ENCODE measurements around the gene MAP2K5. TPM values are rescaled to one million over a fixed set of nuclear protein-coding genes. Genes with fewer than 3 reads are reported as not detected.

The MAP2K5 gene
- total RNA-seq, 1 donor from 2014 or later = 11.6 TPM

DNA sequence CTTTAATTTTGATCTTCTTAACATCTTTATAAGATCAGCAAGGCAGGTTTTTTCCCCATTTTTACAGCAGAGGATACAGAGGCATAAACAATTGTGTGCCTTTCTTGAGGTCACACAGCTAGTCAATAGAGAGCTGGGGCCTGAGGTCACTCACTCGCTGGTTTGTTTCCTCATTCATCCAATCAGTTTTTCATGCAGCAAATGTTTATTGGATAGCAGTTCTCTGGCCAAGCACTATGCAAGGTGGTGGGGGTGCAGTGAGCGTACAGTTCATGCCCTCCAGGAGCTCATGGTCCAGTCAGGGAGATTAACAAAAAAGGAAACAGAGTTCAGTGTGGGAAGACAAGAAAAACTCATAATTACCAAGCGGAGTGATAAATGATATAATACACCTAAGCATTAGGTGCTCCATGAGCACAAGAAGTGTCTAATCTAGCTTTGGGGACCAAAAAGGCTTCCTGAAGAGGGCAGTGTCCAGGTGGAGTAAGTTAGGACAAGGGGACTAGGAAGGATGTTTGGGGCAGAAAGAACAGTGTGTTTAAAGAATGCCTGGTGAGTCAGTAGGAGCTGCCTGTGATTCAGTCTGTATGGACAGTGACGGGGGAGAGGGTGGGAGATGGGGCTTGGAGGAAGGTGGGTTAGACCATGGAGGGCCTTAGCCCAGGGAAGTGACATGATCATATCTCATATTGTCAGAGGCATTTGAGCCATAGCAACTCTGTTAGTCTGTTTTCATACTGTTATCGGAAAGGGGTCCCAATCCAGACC is 29.3 kb downstream of the MAP2K5 start:
- Histone ChIP-seq H3K4me3 (ENCODE audit: insufficient read depth, low read depth, low read length) (no peak overlapping the region), H3K27ac (ENCODE audit: low read depth, low read length) (no peak overlapping the region), H3K9me3 (ENCODE audit: insufficient read depth, low read depth, low read length) (no peaks in the 10 kb centered on the region), H3K36me3 (ENCODE audit: insufficient read depth, low read length) (no peaks in the 10 kb centered on the region), H2AFZ (ENCODE audit: low read depth, low read length) (no peak overlapping the region), H4K20me1 (ENCODE audit: insufficient read depth, low read length) (peaks cover 6% of the 10 kb centered on the region), H3K4me1 (ENCODE audit: insufficient read depth, low read length) (no peaks in the 10 kb centered on the region), H3K27me3 (ENCODE audit: insufficient read depth, low read length) (no peaks in the 10 kb centered on the region), H3K79me2 (ENCODE audit: insufficient read depth, low read length) (no peaks in the 10 kb centered on the region), H3K9ac (ENCODE audit: low read length) (no peak overlapping the region), H3K4me2 (ENCODE audit: low read length) (no peak overlapping the region)
- TF ChIP-seq CTCF (IDR thresholded peaks at IDR 0.05; ENCODE audit: insufficient read depth, low read depth, low read length) = no peak
- no peak for TF ChIP-seq EZH2 (IDR thresholded peaks at IDR 0.05; ENCODE audit: insufficient read depth, low read length)
- DNase-seq (ENCODE audit: low read depth) (no peak), FAIRE-seq (no peak)
- no peak overlapping the region for H3K27ac Mint-ChIP-seq (ENCODE audit: unreplicated experiment)
- no peaks in the 10 kb centered on the region for H3K9me3 Mint-ChIP-seq (ENCODE audit: unreplicated experiment)
- H3K36me3 Mint-ChIP-seq (ENCODE audit: low read depth, unreplicated experiment) = no peaks in the 10 kb centered on the region
- peaks cover 18% of the 10 kb centered on the region for H3K4me1 Mint-ChIP-seq (ENCODE audit: low read depth, unreplicated experiment)
- H3K4me3 Mint-ChIP-seq (ENCODE audit: unreplicated experiment) = no peak overlapping the region
- no peaks in the 10 kb centered on the region for H3K27me3 Mint-ChIP-seq (ENCODE audit: low read depth, unreplicated experiment)

- H3K4me3 Mint-ChIP-seq (ENCODE audit: unreplicated experiment) = no peak overlapping the region
- Histone ChIP-seq H2AFZ (ENCODE audit: low read depth, low read length) (no peak overlapping the region), H3K36me3 (ENCODE audit: insufficient read depth, low read length) (no peaks in the 10 kb centered on the region), H3K27ac (ENCODE audit: low read depth, low read length) (no peak overlapping the region), H3K9ac (ENCODE audit: low read length) (no peak overlapping the region), H3K4me1 (ENCODE audit: insufficient read depth, low read length) (no peaks in the 10 kb centered on the region), H3K9me3 (ENCODE audit: insufficient read depth, low read depth, low read length) (no peaks in the 10 kb centered on the region), H3K4me3 (ENCODE audit: insufficient read depth, low read depth, low read length) (no peak overlapping the region), H3K27me3 (ENCODE audit: insufficient read depth, low read length) (no peaks in the 10 kb centered on the region), H4K20me1 (ENCODE audit: insufficient read depth, low read length) (peaks cover 6% of the 10 kb centered on the region), H3K79me2 (ENCODE audit: insufficient read depth, low read length) (no peaks in the 10 kb centered on the region), H3K4me2 (ENCODE audit: low read length) (no peak overlapping the region)
- FAIRE-seq = no peak
- no peaks in the 10 kb centered on the region for H3K9me3 Mint-ChIP-seq (ENCODE audit: unreplicated experiment)
- H3K36me3 Mint-ChIP-seq (ENCODE audit: low read depth, unreplicated experiment) = no peaks in the 10 kb centered on the region
- no peak for TF ChIP-seq CTCF (IDR thresholded peaks at IDR 0.05; ENCODE audit: insufficient read depth, low read depth, low read length)
- TF ChIP-seq EZH2 (IDR thresholded peaks at IDR 0.05; ENCODE audit: insufficient read depth, low read length) = no peak
- no peak for DNase-seq (ENCODE audit: low read depth)
- no peaks in the 10 kb centered on the region for H3K27me3 Mint-ChIP-seq (ENCODE audit: low read depth, unreplicated experiment)
- no peak overlapping the region for H3K27ac Mint-ChIP-seq (ENCODE audit: unreplicated experiment)
- peaks cover 18% of the 10 kb centered on the region for H3K4me1 Mint-ChIP-seq (ENCODE audit: low read depth, unreplicated experiment)
Observed at GRCh38 chr15:67573194-67573593, 30.7 kb downstream of the MAP2K5 start.

- Histone ChIP-seq H4K20me1 (ENCODE audit: insufficient read depth, low read length) (peaks cover 4% of the 10 kb centered on the region), H3K79me2 (ENCODE audit: insufficient read depth, low read length) (no peaks in the 10 kb centered on the region), H3K4me3 (ENCODE audit: insufficient read depth, low read depth, low read length) (no peak overlapping the region), H3K4me1 (ENCODE audit: insufficient read depth, low read length) (no peaks in the 10 kb centered on the region), H3K9me3 (ENCODE audit: insufficient read depth, low read depth, low read length) (no peaks in the 10 kb centered on the region), H2AFZ (ENCODE audit: low read depth, low read length) (no peak overlapping the region), H3K36me3 (ENCODE audit: insufficient read depth, low read length) (no peaks in the 10 kb centered on the region), H3K4me2 (ENCODE audit: low read length) (no peak overlapping the region), H3K27me3 (ENCODE audit: insufficient read depth, low read length) (no peaks in the 10 kb centered on the region), H3K9ac (ENCODE audit: low read length) (no peak overlapping the region), H3K27ac (ENCODE audit: low read depth, low read length) (no peak overlapping the region)
- FAIRE-seq (no peak), DNase-seq (ENCODE audit: low read depth) (peak; percentile 18)
- Mint-ChIP-seq H3K4me1 (ENCODE audit: low read depth, unreplicated experiment) (peaks cover 18% of the 10 kb centered on the region), H3K27ac (ENCODE audit: unreplicated experiment) (no peak overlapping the region), H3K27me3 (ENCODE audit: low read depth, unreplicated experiment) (no peaks in the 10 kb centered on the region), H3K4me3 (ENCODE audit: unreplicated experiment) (no peak overlapping the region), H3K36me3 (ENCODE audit: low read depth, unreplicated experiment) (no peaks in the 10 kb centered on the region), H3K9me3 (ENCODE audit: unreplicated experiment) (no peaks in the 10 kb centered on the region)
- TF ChIP-seq EZH2 (IDR thresholded peaks at IDR 0.05; ENCODE audit: insufficient read depth, low read length) = no peak
- no peak for TF ChIP-seq CTCF (IDR thresholded peaks at IDR 0.05; ENCODE audit: insufficient read depth, low read depth, low read length)
Observed at GRCh38 chr15:67575039-67575502, 32.6 kb downstream of the MAP2K5 start.

Measured in astrocyte (in vitro differentiated cells and primary cell).